RWPE2 (cell line): ENCODE measurements around the gene APLP1.
A peak's percentile ranks its signal among the peaks of the same experiment; 100 is the strongest.

ENCODE experiments used
- ATAC-seq: fragments of 200-7000 bp; cut with Tn5 transposase; 3 replicates; pipeline ENCODE4 v1.9.1; 2021; ENCODE audit warnings: low read depth
- DNase-seq: peaks from one replicate; pipeline ENCODE4 v3.0.0-alpha.2; 2020; ENCODE audit warnings: low spot score
- H3K27ac ChIP-seq: fragments of 450-650 bp; 2 replicates; pipeline ENCODE4 v1.5.1; 2017; ENCODE audit warnings: mild to moderate bottlenecking; ENCODE audit not compliant: poor library complexity, severe bottlenecking
- H3K27me3 ChIP-seq: fragments of 250-450 bp; sonication (Bioruptor Pico); 2 replicates; pipeline ENCODE4 v1.5.1; 2021; ENCODE audit warnings: mild to moderate bottlenecking, moderate library complexity; ENCODE audit not compliant: insufficient read depth, poor library complexity, severe bottlenecking
- H3K36me3 ChIP-seq: fragments of 250-450 bp; sonication (Bioruptor Pico); 2 replicates; pipeline ENCODE4 v1.5.1; 2020; ENCODE audit warnings: low read depth, mild to moderate bottlenecking, moderate library complexity
- H3K4me1 ChIP-seq: fragments of 250-450 bp; sonication (Bioruptor Pico); 2 replicates; pipeline ENCODE4 v1.5.1; 2021; ENCODE audit warnings: mild to moderate bottlenecking, moderate library complexity; ENCODE audit not compliant: insufficient read depth, poor library complexity, severe bottlenecking
- H3K4me3 ChIP-seq: fragments of 250-450 bp; sonication (Bioruptor Pico); 2 replicates; pipeline ENCODE4 v1.5.1; 2021; ENCODE audit warnings: mild to moderate bottlenecking, moderate library complexity; ENCODE audit not compliant: severe bottlenecking
- H3K9me3 ChIP-seq: fragments of 250-450 bp; sonication (Bioruptor Pico); 2 replicates; pipeline ENCODE4 v1.5.1; 2021; ENCODE audit warnings: mild to moderate bottlenecking, moderate library complexity; ENCODE audit not compliant: severe bottlenecking
- TF ChIP-seq, protein P1 (sequence below): fragments of 450-650 bp; IDR thresholded peaks from one replicate; pipeline ENCODE4 v1.5.1; 2017; ENCODE audit warnings: mild to moderate bottlenecking, moderate library complexity; ENCODE audit not compliant: poor library complexity, severe bottlenecking

APLP1 gene

DNA sequence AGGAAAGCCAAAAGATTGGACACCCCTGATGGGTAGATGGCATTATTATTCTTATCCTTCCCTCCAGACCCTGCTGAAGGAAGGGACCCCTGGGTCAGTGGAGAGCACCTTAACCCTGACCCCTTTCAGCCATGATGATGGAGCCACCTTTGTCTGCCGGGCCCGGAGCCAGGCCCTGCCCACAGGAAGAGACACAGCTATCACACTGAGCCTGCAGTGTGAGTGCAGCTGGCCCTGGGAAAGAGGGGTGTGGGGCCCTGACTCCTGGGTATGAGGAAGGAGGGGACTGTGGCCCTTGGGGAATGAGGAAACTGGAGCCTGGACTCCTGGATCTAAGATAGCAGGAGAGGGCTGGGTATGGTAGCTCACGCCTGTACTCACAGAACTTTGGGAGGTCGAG is 9.0 kb upstream of the APLP1 start:
- H3K4me1 ChIP-seq: no peaks in the 10 kb centered on the region
- no peaks in the 10 kb centered on the region for H3K9me3 ChIP-seq
- no peaks in the 10 kb centered on the region for H3K36me3 ChIP-seq
- TF ChIP-seq, protein P1, sequence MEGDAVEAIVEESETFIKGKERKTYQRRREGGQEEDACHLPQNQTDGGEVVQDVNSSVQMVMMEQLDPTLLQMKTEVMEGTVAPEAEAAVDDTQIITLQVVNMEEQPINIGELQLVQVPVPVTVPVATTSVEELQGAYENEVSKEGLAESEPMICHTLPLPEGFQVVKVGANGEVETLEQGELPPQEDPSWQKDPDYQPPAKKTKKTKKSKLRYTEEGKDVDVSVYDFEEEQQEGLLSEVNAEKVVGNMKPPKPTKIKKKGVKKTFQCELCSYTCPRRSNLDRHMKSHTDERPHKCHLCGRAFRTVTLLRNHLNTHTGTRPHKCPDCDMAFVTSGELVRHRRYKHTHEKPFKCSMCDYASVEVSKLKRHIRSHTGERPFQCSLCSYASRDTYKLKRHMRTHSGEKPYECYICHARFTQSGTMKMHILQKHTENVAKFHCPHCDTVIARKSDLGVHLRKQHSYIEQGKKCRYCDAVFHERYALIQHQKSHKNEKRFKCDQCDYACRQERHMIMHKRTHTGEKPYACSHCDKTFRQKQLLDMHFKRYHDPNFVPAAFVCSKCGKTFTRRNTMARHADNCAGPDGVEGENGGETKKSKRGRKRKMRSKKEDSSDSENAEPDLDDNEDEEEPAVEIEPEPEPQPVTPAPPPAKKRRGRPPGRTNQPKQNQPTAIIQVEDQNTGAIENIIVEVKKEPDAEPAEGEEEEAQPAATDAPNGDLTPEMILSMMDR: no peak
- H3K27me3 ChIP-seq: peaks cover 43% of the 10 kb centered on the region
- no peak for DNase-seq
- no peak overlapping the region for H3K27ac ChIP-seq
- no peak overlapping the region for H3K4me3 ChIP-seq
- no peak for ATAC-seq

DNA sequence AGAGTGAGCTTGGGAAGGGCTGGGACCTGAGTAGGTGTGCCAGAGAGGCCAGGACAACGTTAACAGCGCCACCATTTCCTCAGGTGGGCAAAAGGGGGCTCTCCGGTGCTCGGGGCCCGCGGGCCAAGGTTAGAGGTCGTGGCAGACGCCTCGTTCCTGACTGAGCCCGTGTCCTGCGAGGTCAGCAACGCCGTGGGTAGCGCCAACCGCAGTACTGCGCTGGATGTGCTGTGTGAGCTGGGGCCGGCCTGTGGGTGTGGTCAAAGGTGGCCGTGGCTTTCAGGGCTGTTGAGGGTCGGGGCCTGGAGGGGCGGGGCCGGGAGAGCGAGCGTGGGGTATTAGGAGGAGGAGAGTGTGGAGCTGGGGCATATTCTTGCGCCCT is 7.9 kb upstream of the APLP1 start:
- TF ChIP-seq, protein P1: no peak
- Histone ChIP-seq H3K9me3 (no peaks in the 10 kb centered on the region), H3K27ac (no peak overlapping the region), H3K36me3 (no peaks in the 10 kb centered on the region), H3K4me3 (no peak overlapping the region), H3K4me1 (no peaks in the 10 kb centered on the region), H3K27me3 (peaks cover 41% of the 10 kb centered on the region)
- ATAC-seq (no peak), DNase-seq (no peak)

DNA sequence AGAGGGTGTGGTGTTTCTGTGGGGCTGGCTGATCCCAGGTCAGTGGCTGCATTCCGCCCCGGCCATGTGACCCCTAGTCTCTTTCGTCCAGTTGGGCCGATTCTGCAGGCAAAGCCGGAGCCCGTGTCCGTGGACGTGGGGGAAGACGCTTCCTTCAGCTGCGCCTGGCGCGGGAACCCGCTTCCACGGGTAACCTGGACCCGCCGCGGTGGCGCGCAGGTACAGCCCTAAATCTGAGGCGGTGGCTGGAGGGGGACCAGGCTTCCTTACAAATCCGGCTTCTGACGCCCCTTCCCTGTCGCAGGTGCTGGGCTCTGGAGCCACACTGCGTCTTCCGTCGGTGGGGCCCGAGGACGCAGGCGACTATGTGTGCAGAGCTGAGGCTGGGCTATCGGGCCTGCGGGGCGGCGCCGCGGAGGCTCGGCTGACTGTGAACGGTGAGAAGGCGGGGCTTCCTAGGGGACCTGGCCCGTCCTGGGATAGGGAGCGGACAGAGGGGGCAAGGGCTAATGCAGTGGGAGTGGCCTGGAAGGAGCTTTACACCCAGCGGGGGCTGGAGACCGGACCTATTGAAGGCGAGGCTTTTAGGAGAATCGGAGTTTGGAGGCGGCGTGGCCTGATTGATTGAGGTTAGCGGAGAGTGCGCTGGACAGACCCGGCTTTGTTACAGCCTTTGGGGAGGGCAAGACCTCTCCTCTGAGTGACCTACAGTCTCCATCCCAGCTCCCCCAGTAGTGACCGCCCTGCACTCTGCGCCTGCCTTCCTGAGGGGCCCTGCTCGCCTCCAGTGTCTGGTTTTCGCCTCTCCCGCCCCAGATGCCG is 7.3 kb upstream of the APLP1 start:
- Histone ChIP-seq H3K9me3 (no peaks in the 10 kb centered on the region), H3K4me1 (no peaks in the 10 kb centered on the region), H3K4me3 (no peak overlapping the region), H3K36me3 (no peaks in the 10 kb centered on the region), H3K27me3 (peaks cover 35% of the 10 kb centered on the region), H3K27ac (no peak overlapping the region)
- peak; percentile 57 for ATAC-seq
- DNase-seq: no peak
- TF ChIP-seq, protein P1: no peak

DNA sequence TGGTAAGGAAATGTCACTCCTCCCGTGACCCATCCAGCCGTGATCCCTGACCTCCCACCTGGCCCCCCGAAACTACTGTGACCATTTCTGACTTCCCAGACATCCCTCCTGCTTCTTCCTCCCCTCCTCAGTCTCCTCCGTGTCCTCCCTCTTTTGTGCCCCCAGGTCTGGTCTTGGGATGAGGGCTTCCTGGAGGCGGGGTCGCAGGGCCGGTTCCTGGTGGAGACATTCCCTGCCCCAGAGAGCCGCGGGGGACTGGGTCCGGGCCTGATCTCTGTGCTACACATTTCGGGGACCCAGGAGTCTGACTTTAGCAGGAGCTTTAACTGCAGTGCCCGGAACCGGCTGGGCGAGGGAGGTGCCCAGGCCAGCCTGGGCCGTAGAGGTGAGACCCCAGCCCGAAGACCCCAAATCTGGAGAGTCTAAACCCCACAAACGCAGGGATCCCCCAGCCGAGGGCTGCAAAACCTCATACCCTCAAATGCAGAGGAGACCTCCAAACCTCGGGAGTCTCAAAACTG is 6.7 kb upstream of the APLP1 start:
- peaks cover 28% of the 10 kb centered on the region for H3K27me3 ChIP-seq

More for the DNA sequence above, 6.7 kb upstream of the APLP1 start:
- Histone ChIP-seq H3K4me1 (no peaks in the 10 kb centered on the region), H3K27ac (no peak overlapping the region), H3K4me3 (no peak overlapping the region), H3K9me3 (no peaks in the 10 kb centered on the region), H3K36me3 (no peaks in the 10 kb centered on the region)
- DNase-seq (no peak), ATAC-seq (no peak)
- TF ChIP-seq, protein P1: no peak
